MM.1S (cell line): ENCODE measurements around the gene RHBG.
"Not testable (repeated sequence)": the region's sequence is repeated elsewhere in the genome, so short reads cannot be mapped to it uniquely, and the experiment has no call there.

Experiments used
- DNase-seq: peaks from one replicate; pipeline ENCODE4 v3.0.0-alpha.2; 2015
- H2AFZ ChIP-seq: fragments of 300-600 bp; sonication (generic); 2 replicates; pipeline ENCODE4 v1.6.0; 2016; ENCODE audit warnings: antibody characterized with exemption, low read length
- H3F3A ChIP-seq: fragments of 300-600 bp; sonication (generic); 2 replicates; pipeline ENCODE4 v1.6.1; 2016; ENCODE audit warnings: mild to moderate bottlenecking, antibody characterized with exemption, low read length, moderate library complexity, mixed read lengths; ENCODE audit not compliant: insufficient read depth
- H3K27ac ChIP-seq: fragments of 300-600 bp; sonication (generic); 2 replicates; pipeline ENCODE4 v1.5.1; 2016; ENCODE audit warnings: mild to moderate bottlenecking, low read length
- H3K27me3 ChIP-seq: fragments of 300-600 bp; sonication (generic); replicated peaks from 2 replicates; pipeline ENCODE4 v1.6.0; 2016; ENCODE audit warnings: low read length; ENCODE audit not compliant: insufficient read depth
- H3K36me3 ChIP-seq: fragments of 300-600 bp; sonication (generic); replicated peaks from 2 replicates; pipeline ENCODE4 v1.6.1; 2016; ENCODE audit warnings: mild to moderate bottlenecking, low read length, mixed read lengths; ENCODE audit not compliant: insufficient read depth
- H3K4me1 ChIP-seq: fragments of 300-600 bp; sonication (generic); 2 replicates; pipeline ENCODE4 v1.6.1; 2016; ENCODE audit warnings: low read length, mixed read lengths
- H3K4me2 ChIP-seq: fragments of 300-600 bp; sonication (generic); 2 replicates; pipeline ENCODE4 v1.6.0; 2016; ENCODE audit warnings: low read depth, low read length
- H3K4me3 ChIP-seq: fragments of 300-600 bp; sonication (generic); 2 replicates; pipeline ENCODE4 v1.5.1; 2016; ENCODE audit warnings: low read length, mixed read lengths
- H3K79me2 ChIP-seq: fragments of 300-600 bp; sonication (generic); 2 replicates; pipeline ENCODE4 v1.6.1; 2016; ENCODE audit warnings: mixed run types, low read length, mixed read lengths
- H3K9ac ChIP-seq: fragments of 300-600 bp; sonication (generic); 2 replicates; pipeline ENCODE4 v1.6.1; 2016; ENCODE audit warnings: low read length, mixed read lengths
- H3K9me2 ChIP-seq: fragments of 300-600 bp; sonication (generic); replicated peaks from 2 replicates; pipeline ENCODE4 v1.6.1; 2016; ENCODE audit warnings: mild to moderate bottlenecking, low read length, mixed read lengths; ENCODE audit not compliant: insufficient read depth
- H3K9me3 ChIP-seq: fragments of 300-600 bp; sonication (generic); replicated peaks from 2 replicates; pipeline ENCODE4 v1.6.1; 2016; ENCODE audit warnings: mild to moderate bottlenecking, low read length, mixed read lengths; ENCODE audit not compliant: insufficient read depth
- H4K20me1 ChIP-seq: fragments of 300-600 bp; sonication (generic); 2 replicates; pipeline ENCODE4 v1.6.1; 2016; ENCODE audit warnings: mild to moderate bottlenecking, low read length, moderate library complexity, mixed read lengths; ENCODE audit not compliant: insufficient read depth
- CTCF ChIP-seq: fragments of 300-600 bp; sonication (generic); IDR thresholded peaks from 2 replicates; pipeline ENCODE4 v1.5.1; 2016; ENCODE audit warnings: antibody characterized with exemption, low read length, mixed read lengths
- EZH2 ChIP-seq: fragments of 300-600 bp; sonication (generic); optimal IDR thresholded peaks from 2 replicates; pipeline ENCODE3; 2017; ENCODE audit warnings: low read depth, mild to moderate bottlenecking, antibody characterized with exemption, low read length, mixed read lengths
- EZH2phosphoT487 ChIP-seq: fragments of 300-600 bp; sonication (generic); IDR thresholded peaks from 2 replicates; pipeline ENCODE4 v1.6.1; 2018; ENCODE audit warnings: antibody characterized with exemption, low read length

Gene RHBG

GRCh38 chr1:156346636-156347035 lies 22.4 kb upstream of the RHBG start:
- Histone ChIP-seq H3K27me3 (no peaks in the 10 kb centered on the region), H3K36me3 (no peaks in the 10 kb centered on the region), H2AFZ (no peak overlapping the region), H3K4me3 (no peak overlapping the region), H3K79me2 (no peaks in the 10 kb centered on the region), H3K9me2 (no peaks in the 10 kb centered on the region), H3K4me1 (no peaks in the 10 kb centered on the region), H3K4me2 (no peak overlapping the region), H4K20me1 (no peaks in the 10 kb centered on the region), H3F3A (no peaks in the 10 kb centered on the region), H3K27ac (no peak overlapping the region), H3K9me3 (no peaks in the 10 kb centered on the region), H3K9ac (no peak overlapping the region)
- no peak for TF ChIP-seq EZH2phosphoT487
- no peak for TF ChIP-seq CTCF
- no peak for TF ChIP-seq EZH2
- DNase-seq, result no peak

GRCh38 chr1:156347331-156347730 lies 21.7 kb upstream of the RHBG start:
- no peaks in the 10 kb centered on the region for H3K79me2 ChIP-seq
- H3K9me3 ChIP-seq, result no peaks in the 10 kb centered on the region
- no peaks in the 10 kb centered on the region for H3K4me1 ChIP-seq
- H3K9ac ChIP-seq, result no peak overlapping the region
- H3K27me3 ChIP-seq, result no peaks in the 10 kb centered on the region
- H3K27ac ChIP-seq, result no peak overlapping the region
- no peak for DNase-seq
- no peak overlapping the region for H2AFZ ChIP-seq
- no peak overlapping the region for H3K4me2 ChIP-seq
- no peaks in the 10 kb centered on the region for H3K36me3 ChIP-seq
- H3F3A ChIP-seq, result no peaks in the 10 kb centered on the region
- TF ChIP-seq EZH2 (no peak), EZH2phosphoT487 (no peak), CTCF (no peak)
- no peaks in the 10 kb centered on the region for H3K9me2 ChIP-seq
- H4K20me1 ChIP-seq, result no peaks in the 10 kb centered on the region
- no peak overlapping the region for H3K4me3 ChIP-seq

GRCh38 chr1:156352481-156352880 lies 16.5 kb upstream of the RHBG start:
- H3K9ac ChIP-seq, H2AFZ ChIP-seq, H3K4me3 ChIP-seq, H3K9me2 ChIP-seq, H4K20me1 ChIP-seq, H3K79me2 ChIP-seq, H3K4me2 ChIP-seq, DNase-seq, H3K4me1 ChIP-seq, H3K9me3 ChIP-seq, H3K36me3 ChIP-seq, H3F3A ChIP-seq, H3K27ac ChIP-seq: not testable (repeated sequence)
- peaks cover 12% of the 10 kb centered on the region for H3K27me3 ChIP-seq

- no peak overlapping the region for H3K9ac ChIP-seq
These were observed 12.6 kb upstream of the RHBG start for GRCh38 chr1:156356262-156356874.

More at GRCh38 chr1:156356262-156356874, 12.6 kb upstream of the RHBG start:
- H3K36me3 ChIP-seq, result no peaks in the 10 kb centered on the region
- no peak overlapping the region for H3K27ac ChIP-seq
- H4K20me1 ChIP-seq, result no peaks in the 10 kb centered on the region
- H3K9me3 ChIP-seq, result no peaks in the 10 kb centered on the region
- H3K4me2 ChIP-seq, result peak overlapping the region; percentile 62
- no peaks in the 10 kb centered on the region for H3K79me2 ChIP-seq
- peak overlapping the region; percentile 62 for H2AFZ ChIP-seq
- no peak for DNase-seq
- H3K27me3 ChIP-seq, result peaks cover 33% of the 10 kb centered on the region
- H3K4me3 ChIP-seq, result peak overlapping the region; percentile 28; the same call in 1 of the 2 replicates
- no peaks in the 10 kb centered on the region for H3K9me2 ChIP-seq
- no peaks in the 10 kb centered on the region for H3F3A ChIP-seq
- no peak for TF ChIP-seq CTCF
- TF ChIP-seq EZH2phosphoT487, result no peak
- TF ChIP-seq EZH2, result no peak
- 0 out of 2 replicates have a peak, but pooled peaks cover 6% of the 10 kb centered on the region for H3K4me1 ChIP-seq
